OCI-LY1 (cell line): ENCODE results near the gene NTF3.

ENCODE experiments used
- CTCF ChIP-seq: fragments of 200-600 bp; sonication (generic), shearing (Covaris generic); IDR thresholded peaks from 2 replicates; pipeline ENCODE4 v1.5.1; 2017; ENCODE audit warnings: mild to moderate bottlenecking, antibody characterized with exemption, low read length, moderate library complexity, mixed read lengths
- EZH2 ChIP-seq: fragments of 200-600 bp; sonication (generic), shearing (Covaris generic); IDR thresholded peaks from 2 replicates; pipeline ENCODE4 v1.8.0; 2017; ENCODE audit warnings: borderline replicate concordance, mixed run types, mild to moderate bottlenecking, antibody characterized with exemption, low read length, moderate library complexity, mixed read lengths

- TF ChIP-seq CTCF (no peak), EZH2 (no peak)
Observed at GRCh38 chr12:5524769-5525436, 93.0 kb downstream of the NTF3 start.
